Activated CD4-positive, alpha-beta T cell treated with anti-CD3 and anti-CD28 coated beads, Interleukin-10, Interleukin-2, amounts not matched to agents 100 ng/mL and 50 ng/mL, durations not matched to agents 16 hours and 8 hours (primary cell): Measurements from ENCODE around the gene PKIB.

Experiments used
- DNase-seq: peaks from one replicate; pipeline ENCODE4 v3.0.0-alpha.2; 2020

The PKIB gene

GRCh38 chr6:122749451-122750050 is 139.3 kb downstream of the PKIB start:
- no peak for DNase-seq

DNA sequence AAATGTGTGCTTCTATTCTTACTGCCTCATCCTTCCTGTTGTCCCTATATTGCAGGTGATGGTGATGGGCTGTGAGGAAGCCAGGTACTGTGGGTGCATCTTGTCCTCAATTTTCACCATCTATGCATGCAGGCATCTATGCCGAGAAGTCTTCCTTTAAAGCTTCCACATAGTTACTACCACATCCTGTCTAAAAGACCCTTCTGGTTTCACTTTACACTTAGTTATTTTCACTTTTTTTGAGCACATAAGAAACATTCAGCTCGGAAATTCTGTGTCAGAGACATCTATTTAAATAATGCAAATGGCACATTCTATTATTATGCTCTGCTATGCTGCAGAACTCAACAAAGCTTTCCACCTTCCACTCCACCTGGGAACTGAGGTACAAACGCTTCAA is 141.1 kb downstream of the PKIB start:
- DNase-seq = no peak

DNA sequence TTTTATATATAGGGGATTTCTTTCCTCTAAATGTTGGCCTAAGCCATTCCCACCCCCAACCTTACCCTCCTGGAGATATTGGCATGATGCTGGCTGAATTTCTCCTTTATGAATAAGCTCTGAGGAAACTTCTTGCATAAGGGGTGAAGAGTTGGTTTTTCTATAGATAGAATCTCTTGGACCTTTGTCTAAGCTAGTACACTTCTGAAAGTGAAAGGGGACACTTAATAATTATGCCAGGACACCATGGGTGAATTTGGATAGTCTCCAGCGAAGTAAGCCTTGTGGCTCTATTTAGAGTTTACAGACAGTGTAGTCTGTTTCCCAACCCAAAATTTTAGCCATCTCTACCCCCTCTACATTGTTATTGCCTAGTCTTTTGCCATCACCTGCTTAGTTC is 142.3 kb downstream of the PKIB start:
- no peak for DNase-seq

DNA sequence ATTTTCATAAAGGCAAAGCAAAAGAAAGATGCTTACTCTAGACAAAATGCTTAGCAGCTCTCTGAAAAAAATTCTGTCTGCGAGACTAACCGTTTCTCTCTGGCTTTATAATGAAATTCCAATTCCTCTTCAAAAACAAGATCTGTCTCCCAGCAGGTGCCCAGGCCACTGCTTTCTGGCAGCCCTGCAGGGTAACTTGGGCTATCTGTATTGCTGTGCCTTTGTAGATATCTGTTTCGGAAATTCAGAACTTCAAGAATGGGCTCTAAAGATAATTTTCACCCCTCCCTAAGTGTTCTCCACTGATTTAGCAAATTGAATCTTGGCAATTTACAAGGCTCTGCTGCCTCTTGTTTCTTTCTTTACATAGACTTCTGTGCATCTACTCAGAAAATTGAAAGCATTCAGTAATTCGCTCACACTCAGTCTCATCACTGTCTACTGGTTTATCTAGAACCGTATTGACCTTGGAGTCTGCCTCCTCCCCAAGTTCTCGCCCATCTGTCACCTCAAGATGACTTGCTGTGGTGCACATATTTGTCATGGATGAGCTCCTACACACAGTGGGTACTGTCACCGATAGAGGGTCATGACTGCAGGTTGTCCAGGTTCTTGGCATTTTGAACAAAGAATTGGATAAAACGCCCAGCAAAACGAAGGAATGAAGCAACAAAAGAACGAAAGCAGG is 142.9 kb downstream of the PKIB start:
- DNase-seq = no peak

- no peak for DNase-seq
Measured at GRCh38 chr6:122753688-122754056, 143.5 kb downstream of the PKIB start.

GRCh38 chr6:122754191-122754731 is 144.1 kb downstream of the PKIB start:
- DNase-seq = no peak

GRCh38 chr6:122755901-122756300 is 145.7 kb downstream of the PKIB start:
- no peak for DNase-seq

GRCh38 chr6:122758927-122759334 is 148.7 kb downstream of the PKIB start:
- DNase-seq = no peak

DNA sequence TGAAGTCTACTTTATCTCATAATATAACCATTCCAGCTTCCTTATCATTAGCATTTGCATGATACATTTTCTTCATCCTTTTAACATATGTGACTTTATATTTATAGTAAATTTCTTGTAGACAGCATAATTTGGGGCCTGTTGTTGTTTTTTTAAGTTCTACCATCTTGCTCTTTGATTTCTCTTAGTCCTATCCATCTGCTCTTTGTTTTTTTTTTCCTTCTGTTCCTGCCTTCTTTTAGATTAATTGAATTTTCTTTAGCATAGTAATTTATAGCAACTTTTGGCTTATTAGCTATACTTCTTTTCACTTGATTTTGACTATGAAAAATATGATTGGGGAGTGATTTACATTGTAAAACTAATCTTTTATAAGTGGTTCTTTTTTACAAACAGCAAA is 150.1 kb downstream of the PKIB start:
- no peak for DNase-seq

GRCh38 chr6:122766256-122766655 is 156.1 kb downstream of the PKIB start:
- DNase-seq = no peak

DNA sequence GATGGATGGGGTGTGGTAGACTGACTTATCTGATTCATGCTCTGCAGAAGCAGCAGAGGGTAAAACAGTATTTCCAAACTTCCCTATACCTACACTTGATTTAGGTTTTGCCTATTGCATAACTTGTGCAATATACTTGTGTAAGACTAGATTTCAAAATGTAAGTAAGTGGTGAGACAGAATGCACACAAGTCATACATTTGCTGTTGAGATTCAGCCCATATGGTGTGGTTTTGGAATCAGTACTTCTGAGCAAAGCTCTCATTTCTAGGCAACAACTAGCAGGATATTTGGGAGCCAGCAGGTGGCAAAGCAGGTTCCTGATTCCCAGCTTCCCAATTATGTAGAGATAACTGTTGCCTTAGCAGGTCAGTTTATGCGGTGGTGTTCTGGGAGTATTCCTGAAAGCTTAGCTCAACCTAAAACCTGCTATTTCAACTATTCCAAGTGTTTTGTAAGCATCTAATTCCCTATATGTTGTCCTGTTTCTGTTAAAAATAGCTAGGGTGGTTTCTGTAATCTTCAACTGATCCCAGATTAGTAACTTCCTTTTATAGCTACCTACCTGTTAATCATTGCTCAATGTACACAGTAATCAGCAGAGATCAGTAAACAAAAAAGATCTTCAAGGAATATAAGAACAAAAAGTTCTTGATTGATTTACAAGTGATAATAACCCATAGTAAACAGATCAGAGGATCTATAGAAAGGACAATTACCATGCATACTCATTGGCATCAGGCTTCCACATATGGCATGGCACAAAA is 160.8 kb downstream of the PKIB start:
- no peak for DNase-seq

DNA sequence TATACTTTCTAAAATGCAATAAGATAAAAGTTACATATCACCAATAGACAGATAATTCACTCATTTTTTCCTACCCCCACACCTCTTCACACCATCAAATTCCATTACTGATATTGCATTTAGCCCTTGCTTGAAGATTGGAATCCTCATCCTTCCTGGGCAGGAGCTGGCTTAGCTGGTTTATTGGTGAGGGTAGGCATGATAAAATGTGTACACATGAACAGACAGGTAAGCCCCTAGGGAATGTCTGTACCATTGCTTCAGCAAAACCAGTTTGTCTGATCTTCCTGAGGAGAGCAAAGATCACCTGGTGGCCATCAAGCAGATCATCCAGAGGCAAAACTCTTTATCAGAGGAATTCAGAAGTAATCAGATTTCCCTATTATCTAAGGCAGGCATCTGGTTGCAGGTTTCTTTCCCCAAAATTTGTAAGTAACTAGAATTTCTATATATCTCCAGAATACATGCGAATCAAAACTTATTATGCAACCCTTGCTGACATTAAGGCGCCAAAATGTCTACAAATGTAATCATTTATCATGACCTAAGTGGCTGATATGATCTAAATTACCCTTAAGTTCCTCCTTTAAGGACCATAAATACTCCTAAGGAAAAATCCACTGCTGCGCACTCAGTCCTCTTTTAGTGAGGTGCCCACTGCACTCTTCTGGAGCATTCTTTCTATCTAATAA is 162.7 kb downstream of the PKIB start:
- DNase-seq = no peak
